GM13976 (cell line): Measurements from ENCODE around the gene GNLY.

ENCODE experiments used
- DNase-seq: peaks from one replicate; pipeline ENCODE4 v3.0.0; 2012; ENCODE audit warnings: low spot score
- CTCF ChIP-seq: IDR thresholded peaks from 2 replicates; pipeline ENCODE4 v1.5.1; 2012; ENCODE audit warnings: borderline replicate concordance, mild to moderate bottlenecking; ENCODE audit not compliant: insufficient read depth; ENCODE audit errors: extremely low read depth, missing control alignments, control extremely low read depth
- in situ Hi-C: fragments of 300-500 bp; cut with MboI; formaldehyde crosslinking; loops from one replicate; pipeline ENCODE4 v1.12.0; 2022; ENCODE audit warnings: low sequenced_read_pairs, mixed read lengths, inconsistent platforms; ENCODE audit not compliant: unreplicated experiment

GNLY gene

DNA sequence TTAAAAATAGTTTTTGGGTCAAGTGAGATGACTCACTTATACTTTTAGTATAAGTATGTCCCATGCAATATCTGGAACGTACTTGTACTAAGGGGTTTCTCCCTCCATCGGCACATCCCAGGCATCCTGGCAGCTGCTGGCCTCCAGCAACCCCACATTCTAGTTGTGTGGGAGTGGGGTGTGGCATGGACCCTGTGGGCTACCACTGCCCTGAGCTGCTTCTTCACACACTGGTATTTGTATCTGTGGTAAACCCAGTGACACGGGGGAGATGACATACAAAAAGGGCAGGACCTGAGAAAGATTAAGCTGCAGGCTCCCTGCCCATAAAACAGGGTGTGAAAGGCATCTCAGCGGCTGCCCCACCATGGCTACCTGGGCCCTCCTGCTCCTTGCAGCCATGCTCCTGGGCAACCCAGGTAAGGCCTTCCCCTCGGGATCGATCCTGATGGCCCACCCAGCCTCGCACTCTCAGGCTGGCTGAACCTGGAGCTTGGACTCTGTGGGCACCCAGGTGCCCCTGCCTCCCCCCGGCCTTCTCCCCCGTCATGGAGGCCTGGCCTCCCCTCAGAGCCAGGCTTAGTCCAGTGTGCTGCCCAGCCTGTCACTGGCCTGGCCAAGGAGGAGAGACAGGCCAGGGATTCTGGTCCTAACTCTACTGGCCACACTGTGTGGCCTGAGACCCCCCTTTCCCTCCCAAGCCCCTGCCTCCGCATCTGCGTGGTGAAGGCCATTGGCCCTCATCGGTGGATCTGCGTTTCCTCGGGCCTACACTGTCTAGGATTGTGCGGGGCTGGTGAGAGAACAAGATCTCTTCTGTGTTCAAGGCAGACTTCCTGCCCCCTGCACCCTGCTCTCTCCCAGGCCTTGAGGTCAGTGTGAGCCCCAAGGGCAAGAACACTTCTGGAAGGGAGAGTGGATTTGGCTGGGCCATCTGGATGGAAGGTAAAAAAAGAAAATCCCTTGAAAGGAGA lies at the start of gene GNLY:
TSS of gene GNLY (plus strand) at position 307 of the 974 bp plus-strand sequence. CDS start at position 368, 61 bp downstream.
- in situ Hi-C loops: no loop called here
- no peak for TF ChIP-seq CTCF
- no peak for DNase-seq

- DNase-seq: no peak
- in situ Hi-C loops: no loop called here
- no peak for TF ChIP-seq CTCF
Measured at GRCh38 chr2:85644909-85645308, 49.2 kb upstream of the GNLY start.

DNA sequence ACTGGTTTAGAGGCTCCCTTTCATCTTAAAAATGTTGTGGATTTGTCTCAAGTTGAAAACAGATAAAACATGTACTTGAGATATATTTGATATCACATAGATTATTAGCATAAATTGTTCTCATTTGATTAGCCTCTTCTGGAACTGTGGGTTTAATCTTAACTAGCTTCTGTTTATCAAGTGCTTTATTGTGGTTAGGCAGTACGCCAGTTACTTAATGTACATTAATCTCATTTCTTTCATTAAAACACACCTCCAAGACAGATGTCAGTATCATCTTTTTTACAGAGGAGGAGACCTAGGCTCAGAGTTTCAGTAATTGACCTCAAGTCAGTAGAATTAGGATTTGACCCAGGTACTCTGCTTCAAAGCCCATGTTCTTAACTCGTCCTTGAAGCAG lies 48.0 kb upstream of the GNLY start:
- in situ Hi-C loops: no loop called here
- TF ChIP-seq CTCF: no peak
- DNase-seq: no peak

DNA sequence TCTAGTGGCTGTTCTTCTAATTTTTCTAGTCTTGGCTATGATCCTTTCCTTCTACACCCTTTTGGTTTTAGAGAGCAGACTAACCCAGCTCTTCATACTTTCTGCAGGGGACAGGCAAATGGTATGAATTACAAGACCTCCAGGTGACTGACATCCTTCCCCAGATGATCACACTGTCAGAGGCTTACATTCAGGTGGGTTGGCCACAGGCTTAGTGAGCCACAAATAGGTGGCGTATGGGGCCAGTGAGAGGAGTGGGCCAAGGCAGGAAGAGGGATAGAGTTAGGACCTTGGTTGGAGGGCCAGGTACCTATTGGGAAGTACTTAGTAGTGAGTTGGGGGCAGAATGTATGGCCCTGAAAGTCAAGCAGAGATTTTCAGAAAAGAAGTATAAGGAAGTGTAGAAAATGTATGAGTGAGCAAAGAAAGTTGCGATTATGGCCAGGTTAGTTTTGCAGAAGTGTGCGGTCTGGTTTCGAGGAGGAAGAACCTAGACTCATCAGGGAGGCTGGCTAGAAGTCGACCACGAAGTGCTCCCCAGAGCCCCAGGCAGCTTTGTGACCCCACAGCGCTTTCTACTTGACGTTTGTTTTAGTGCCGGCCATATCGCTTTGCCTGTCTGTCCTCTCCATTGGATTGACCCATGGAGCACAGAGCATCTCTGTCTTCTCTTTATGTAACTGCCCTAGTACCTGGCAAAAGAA lies 46.2 kb upstream of the GNLY start:
- TF ChIP-seq CTCF: no peak
- DNase-seq: no peak
- in situ Hi-C loops: no loop called here

DNA sequence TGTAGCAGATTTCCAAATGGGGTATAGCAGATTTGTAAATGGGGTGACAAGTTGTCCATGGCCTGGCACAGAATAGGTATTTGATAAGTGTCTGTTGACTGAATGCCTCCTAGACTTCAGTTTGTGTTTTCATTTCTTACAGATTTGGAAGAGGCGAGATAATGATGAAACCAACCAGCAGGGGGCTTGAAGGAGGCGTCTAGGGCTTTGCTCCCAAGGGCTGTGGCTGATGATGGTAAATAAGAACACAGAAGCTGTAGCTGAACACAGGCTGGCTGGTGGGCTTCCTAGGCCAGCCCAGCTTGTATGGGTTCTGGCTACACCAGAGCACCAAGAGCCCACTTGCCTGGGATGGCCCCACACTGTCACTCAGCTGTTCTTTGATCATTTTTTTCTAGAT lies 45.5 kb upstream of the GNLY start:
- DNase-seq: no peak
- TF ChIP-seq CTCF: no peak
- in situ Hi-C loops: no loop called here

DNA sequence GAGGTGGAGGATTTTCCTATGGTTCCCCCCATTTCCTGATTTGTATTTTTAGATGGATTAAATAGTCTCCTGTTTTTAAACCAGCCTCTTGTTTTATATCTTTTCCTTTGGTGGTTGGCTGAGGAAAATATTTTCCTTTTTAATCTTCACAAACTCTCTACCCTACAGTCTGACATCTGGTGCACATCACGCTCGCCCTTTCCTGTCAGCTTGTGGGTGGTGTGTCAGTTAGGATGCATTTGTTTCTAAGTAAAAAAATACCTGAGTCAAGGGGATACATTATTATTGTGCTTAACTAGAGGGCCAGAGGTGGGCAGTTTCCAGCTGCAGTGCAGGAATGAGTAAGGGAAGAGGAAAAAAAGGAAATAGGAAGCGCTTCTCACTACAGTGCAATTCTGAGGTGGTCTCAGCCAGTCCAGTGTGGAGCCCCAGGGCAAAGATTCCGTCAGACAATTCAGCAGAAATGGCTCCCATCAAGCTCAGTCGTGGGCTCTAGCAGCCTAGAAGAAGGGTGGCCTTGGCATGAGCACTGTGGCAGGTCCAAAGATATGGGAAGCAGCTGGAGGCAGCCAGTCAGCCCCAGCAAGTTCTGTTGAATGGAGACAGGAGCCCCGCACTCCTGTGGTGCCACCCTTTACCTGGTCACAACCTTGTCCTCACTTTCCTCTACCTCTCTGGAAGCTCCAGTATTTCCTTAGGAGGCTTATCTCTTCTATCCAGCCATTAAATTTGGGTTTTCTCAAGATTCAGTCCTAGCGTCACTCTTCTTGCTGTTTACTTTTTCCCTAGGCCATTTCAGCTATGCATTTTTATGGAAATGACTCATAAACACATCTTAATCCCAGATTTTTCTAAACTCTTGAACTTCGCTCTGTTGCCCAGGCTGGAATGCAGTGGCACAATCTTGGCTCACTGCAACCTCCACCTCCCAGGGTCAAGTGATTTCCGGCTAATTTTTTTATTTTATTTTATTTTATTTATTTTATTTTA lies 44.7 kb upstream of the GNLY start:
- in situ Hi-C loops: no loop called here
- no peak for TF ChIP-seq CTCF
- no peak for DNase-seq
